Measurements from ENCODE around the gene WASHC3. TPM values are rescaled to one million over a fixed set of nuclear protein-coding genes. Genes with fewer than 3 reads are reported as not detected.
"Not testable (repeated sequence)": the region's sequence is repeated elsewhere in the genome, so short reads cannot be mapped to it uniquely, and the experiment has no call there.

The WASHC3 gene
- total RNA-seq, 1 experiment from 2014 or later = 28.6 TPM

DNA sequence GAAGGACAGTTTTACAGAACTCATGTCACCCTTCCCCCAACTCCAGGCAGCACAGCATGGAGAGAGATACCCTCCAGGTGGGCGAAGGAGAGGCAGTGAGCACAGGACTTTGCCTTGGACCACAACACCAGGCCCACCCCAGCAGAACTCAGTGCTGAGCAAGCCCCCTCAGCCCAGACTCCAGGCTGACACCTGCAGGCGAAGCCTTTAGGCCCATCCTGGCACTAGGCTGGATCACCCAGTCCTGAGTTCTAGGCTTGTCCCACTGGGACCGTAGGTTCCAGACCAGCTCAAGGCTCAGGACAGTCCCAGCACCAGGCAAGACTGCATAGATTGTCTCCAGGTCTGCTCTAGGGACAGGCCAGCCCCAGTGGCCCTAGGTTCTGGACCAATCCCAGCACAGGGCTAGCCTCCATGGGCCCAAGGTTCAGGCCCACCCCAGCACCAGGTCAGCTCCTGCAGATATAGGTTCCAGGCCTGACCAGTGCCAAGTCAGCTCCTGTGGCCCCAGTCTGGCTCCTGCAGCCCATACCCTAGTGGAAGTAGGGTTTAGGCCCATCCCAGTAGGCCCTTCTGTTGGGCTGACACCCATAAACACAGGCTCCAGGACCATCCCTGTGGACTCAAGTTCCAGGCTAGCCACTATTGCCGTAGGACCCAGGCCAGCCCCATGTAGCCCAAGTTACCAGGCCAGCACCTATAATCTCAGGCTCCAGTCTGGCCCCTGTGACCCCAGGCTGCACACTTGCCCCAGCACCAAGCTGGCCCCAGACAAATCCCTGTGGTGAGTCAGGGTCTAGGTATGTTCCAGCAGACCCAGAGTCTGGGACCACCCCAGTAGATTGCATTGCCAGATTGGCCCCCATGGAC is 9.4 kb downstream of the WASHC3 start:
- no peak for DNase-seq (ENCODE audit: low spot score)
- in situ Hi-C loops (cut with HindIII; ENCODE audit: low sequenced_read_pairs) = no loop called here

- in situ Hi-C loops (cut with HindIII; ENCODE audit: low sequenced_read_pairs) = no loop called here
- no peak for DNase-seq (ENCODE audit: low spot score)
Measured at GRCh38 chr12:102051431-102051965, 10.3 kb downstream of the WASHC3 start.

- in situ Hi-C loops (cut with HindIII; ENCODE audit: low sequenced_read_pairs) = no loop called here
- DNase-seq (ENCODE audit: low spot score) = no peak
Measured at GRCh38 chr12:102050660-102051430, 10.9 kb downstream of the WASHC3 start.

GRCh38 chr12:102043928-102044327 is 17.9 kb downstream of the WASHC3 start:
- no peak for DNase-seq (ENCODE audit: low spot score)
- in situ Hi-C loops (cut with HindIII; ENCODE audit: low sequenced_read_pairs) = no loop called here

- in situ Hi-C loops (cut with HindIII; ENCODE audit: low sequenced_read_pairs) = no loop called here
- DNase-seq (ENCODE audit: low spot score) = no peak
Measured at GRCh38 chr12:102033991-102034745, 27.6 kb downstream of the WASHC3 start.

GRCh38 chr12:102031852-102032251 is 29.9 kb downstream of the WASHC3 start:
- no peak for DNase-seq (ENCODE audit: low spot score)
- in situ Hi-C loops (cut with HindIII; ENCODE audit: low sequenced_read_pairs) = no loop called here

DNA sequence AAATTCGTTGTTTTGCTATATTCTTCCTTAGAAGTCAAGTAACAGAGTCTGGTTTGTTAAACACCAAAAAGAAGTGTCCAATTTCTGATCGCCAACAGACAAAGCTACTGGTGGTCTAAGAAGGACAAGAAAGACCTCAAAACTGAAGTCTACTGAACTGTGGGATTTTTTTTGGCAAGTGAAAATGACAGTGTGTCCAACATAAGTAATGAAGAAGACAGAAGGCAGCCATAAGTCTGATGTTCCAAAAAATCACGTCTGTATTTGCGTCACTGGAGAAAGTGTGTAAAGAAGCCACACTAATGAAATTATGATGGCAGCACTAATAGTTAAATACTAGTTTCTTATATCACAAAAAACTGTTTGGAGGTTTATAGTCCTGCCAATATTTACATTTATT is 32.6 kb downstream of the WASHC3 start:
- in situ Hi-C loops (cut with HindIII; ENCODE audit: low sequenced_read_pairs) = no loop called here
- DNase-seq (ENCODE audit: low spot score) = no peak

DNA sequence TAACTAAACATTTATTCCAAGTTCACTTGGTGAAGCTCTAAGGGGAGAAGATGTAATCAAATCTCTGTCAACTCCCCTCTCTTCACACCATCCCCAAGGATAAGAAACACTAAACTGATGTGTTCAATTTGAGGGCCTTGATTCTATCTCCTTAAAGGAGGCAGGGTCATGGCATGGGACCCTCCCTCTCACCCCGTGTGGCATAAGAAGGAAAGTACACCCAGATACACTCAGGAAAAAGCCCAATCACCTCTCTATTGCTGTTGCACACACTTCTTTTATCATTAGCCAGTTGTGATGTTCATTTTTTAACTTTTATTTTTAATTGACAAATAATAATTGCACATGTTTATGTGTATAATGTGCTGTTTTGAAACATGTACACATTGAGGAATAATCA is 35.1 kb downstream of the WASHC3 start:
- DNase-seq (ENCODE audit: low spot score) = no peak
- in situ Hi-C loops (cut with HindIII; ENCODE audit: low sequenced_read_pairs) = no loop called here

- in situ Hi-C loops (cut with HindIII; ENCODE audit: low sequenced_read_pairs) = no loop called here
- DNase-seq (ENCODE audit: low spot score) = no peak
Measured at GRCh38 chr12:102024765-102025164, 37.0 kb downstream of the WASHC3 start.

GRCh38 chr12:102023343-102023930 is 38.4 kb downstream of the WASHC3 start:
- no peak for DNase-seq (ENCODE audit: low spot score)

GRCh38 chr12:102022286-102022685 is 39.5 kb downstream of the WASHC3 start:
- no peak for DNase-seq (ENCODE audit: low spot score)
- in situ Hi-C loops (cut with HindIII; ENCODE audit: low sequenced_read_pairs) = no loop called here

More at GRCh38 chr12:102023343-102023930, 38.4 kb downstream of the WASHC3 start:
- in situ Hi-C loops (cut with HindIII; ENCODE audit: low sequenced_read_pairs) = no loop called here

- in situ Hi-C loops (cut with HindIII; ENCODE audit: low sequenced_read_pairs) = no loop called here
- no peak for DNase-seq (ENCODE audit: low spot score)
Measured at GRCh38 chr12:102021540-102022246, 40.1 kb downstream of the WASHC3 start.

DNA sequence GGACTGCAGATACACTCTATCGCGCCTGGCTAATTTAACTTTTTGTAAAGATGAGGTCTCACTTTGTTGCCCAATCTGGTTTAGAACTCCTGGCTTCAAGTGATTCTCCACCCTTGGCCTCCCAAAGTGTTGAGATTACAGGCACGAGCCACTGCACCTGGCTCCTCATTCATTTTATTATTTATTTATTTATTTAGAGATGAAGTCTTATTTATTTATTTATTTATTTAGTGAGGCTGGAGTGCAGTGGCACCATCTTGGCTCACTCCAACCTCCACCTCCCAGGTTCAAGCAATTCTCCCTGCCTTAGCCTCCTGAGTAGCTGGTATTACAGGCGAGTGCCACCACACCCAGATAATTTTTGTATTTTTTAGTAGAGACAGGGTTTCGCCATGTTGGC is 43.2 kb downstream of the WASHC3 start:
- DNase-seq (ENCODE audit: low spot score); in situ Hi-C loops (cut with HindIII; ENCODE audit: low sequenced_read_pairs): not testable (repeated sequence)

DNA sequence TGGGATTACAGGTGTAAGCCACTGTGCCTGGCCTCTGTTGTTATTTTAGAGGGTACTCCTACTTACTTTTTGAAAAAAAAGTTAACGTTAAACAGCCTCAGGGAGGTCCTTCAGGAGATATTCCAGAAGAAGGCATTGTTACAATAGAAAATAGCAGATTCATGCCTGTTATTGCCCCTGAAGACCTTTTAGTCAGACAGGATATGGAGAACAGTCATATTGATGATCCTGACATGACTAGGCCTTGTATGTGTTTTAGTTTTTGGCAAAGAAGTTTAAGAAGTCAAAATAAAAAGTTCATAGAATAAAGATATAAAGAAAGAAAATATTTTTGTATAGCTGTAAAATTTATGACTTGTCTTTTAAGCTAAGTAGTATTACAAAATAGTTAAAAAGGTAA is 45.3 kb downstream of the WASHC3 start:
- in situ Hi-C loops (cut with HindIII; ENCODE audit: low sequenced_read_pairs) = no loop called here

GRCh38 chr12:102010265-102010994 is 51.4 kb downstream of the WASHC3 start:
- DNase-seq (ENCODE audit: low spot score) = no peak
- in situ Hi-C loops (cut with HindIII; ENCODE audit: low sequenced_read_pairs) = no loop called here

More for the DNA sequence above, 45.3 kb downstream of the WASHC3 start:
- DNase-seq (ENCODE audit: low spot score) = no peak

DNA sequence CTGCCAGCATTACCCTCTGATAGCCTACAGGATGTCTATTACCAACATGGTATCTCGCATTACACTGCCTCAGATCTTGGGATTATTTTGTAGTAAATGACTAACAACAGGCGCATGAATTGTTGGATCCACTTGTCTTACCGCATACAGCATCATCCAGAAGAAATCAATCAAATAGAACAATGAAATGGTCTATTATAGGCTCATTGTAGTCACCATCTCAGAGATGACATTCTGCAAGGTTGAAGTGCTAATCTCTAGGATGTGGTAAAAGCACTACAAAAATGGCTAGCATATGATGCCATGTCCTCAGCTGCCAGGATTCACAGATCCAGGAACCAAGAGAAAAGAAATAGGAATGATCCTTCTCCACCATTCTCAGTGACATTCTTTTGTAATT is 52.0 kb downstream of the WASHC3 start:
- no peak for DNase-seq (ENCODE audit: low spot score)
- in situ Hi-C loops (cut with HindIII; ENCODE audit: low sequenced_read_pairs) = no loop called here

- in situ Hi-C loops (cut with HindIII; ENCODE audit: low sequenced_read_pairs) = no loop called here
- no peak for DNase-seq (ENCODE audit: low spot score)
Measured at GRCh38 chr12:102008615-102009126, 53.1 kb downstream of the WASHC3 start.

DNA sequence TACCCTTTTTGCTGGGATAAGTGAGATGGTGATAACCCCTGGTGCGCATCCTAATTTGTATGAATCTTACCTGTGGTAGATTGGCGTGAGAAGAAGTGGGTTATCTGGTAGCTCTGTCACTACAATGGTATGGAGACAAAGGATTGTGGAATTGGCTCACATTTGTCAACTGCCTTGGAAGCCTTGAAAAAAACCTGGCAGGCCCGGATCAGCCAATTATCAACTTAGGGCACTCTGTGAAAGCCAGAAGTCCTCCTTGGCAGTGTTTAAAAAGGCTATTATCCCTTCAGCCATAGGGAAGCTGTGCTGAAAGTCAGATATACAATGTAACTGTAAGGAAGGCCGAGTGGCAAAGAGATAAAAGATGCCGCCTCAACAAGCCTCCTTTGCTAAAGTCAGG is 56.5 kb downstream of the WASHC3 start:
- in situ Hi-C loops (cut with HindIII; ENCODE audit: low sequenced_read_pairs) = no loop called here
- no peak for DNase-seq (ENCODE audit: low spot score)
